ENCODE measurements around the gene TM9SF2. TPM values are rescaled to one million over a fixed set of nuclear protein-coding genes. Genes with fewer than 3 reads are reported as not detected.

Gene TM9SF2
- total and polyA plus RNA-seq, 9 donors: 57.7 to 122 (median 70.6) TPM

DNA sequence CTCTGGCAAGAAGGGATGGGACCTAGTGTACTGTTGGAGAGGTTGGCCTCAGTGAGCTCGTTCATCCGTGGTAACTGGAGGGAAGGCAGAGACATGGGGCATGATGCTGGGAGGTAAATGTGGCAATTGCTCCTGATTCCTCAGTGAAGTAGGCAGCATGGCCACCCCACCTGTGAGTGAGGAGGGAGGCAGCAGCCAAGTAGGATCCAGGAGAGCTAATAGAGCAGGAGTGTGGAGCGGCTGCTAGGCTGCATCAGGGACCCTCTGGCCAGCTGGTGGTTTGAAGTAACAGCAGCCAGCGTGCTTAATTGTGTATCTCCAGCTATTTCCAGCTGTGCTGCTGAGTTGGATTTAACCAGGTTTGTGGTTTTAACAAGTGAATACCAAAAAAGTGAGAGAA lies 24.7 kb downstream of the TM9SF2 start:
- no peak overlapping the region for H3K4me3 ChIP-seq
- intact Hi-C loops (cut with DNase I): no loop called here
- no peak for TF ChIP-seq POLR2A (IDR thresholded peaks at IDR 0.05)
- TF ChIP-seq, protein P1, sequence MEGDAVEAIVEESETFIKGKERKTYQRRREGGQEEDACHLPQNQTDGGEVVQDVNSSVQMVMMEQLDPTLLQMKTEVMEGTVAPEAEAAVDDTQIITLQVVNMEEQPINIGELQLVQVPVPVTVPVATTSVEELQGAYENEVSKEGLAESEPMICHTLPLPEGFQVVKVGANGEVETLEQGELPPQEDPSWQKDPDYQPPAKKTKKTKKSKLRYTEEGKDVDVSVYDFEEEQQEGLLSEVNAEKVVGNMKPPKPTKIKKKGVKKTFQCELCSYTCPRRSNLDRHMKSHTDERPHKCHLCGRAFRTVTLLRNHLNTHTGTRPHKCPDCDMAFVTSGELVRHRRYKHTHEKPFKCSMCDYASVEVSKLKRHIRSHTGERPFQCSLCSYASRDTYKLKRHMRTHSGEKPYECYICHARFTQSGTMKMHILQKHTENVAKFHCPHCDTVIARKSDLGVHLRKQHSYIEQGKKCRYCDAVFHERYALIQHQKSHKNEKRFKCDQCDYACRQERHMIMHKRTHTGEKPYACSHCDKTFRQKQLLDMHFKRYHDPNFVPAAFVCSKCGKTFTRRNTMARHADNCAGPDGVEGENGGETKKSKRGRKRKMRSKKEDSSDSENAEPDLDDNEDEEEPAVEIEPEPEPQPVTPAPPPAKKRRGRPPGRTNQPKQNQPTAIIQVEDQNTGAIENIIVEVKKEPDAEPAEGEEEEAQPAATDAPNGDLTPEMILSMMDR (IDR thresholded peaks at IDR 0.05): no peak
- no peak for TF ChIP-seq EP300 (IDR thresholded peaks at IDR 0.05)
- no peaks in the 10 kb centered on the region for H3K27me3 ChIP-seq
- no peaks in the 10 kb centered on the region for H3K36me3 ChIP-seq
- DNase-seq: no peak
- WGBS, 3 donors: 73 to 93% (median 90%) methylated on average over 4 of the region's 4 CpGs
- H3K9me3 ChIP-seq: no peaks in the 10 kb centered on the region
- no peaks in the 10 kb centered on the region for H3K4me1 ChIP-seq (ENCODE audit: insufficient read depth)
- H3K27ac ChIP-seq: no peak overlapping the region

DNA sequence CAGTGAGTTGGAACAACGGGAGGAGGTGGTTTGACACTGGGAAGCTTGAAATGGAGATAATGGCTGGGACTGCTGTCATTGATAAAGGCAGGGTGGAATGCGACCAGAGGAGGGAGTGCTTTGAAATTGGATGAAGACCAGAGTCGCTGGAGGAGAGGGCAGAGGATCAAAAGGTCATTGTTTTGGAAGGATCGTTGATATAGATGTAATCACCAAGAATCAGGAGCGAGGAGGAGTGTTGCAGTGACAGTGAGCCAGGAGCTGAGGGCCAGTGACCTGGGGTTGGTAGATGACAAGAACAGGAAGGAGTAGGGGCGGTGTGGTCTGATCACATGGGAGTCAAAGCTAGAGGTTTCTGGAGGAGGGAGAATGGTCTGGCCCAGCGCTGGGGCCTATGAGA lies 25.3 kb downstream of the TM9SF2 start:
- Histone ChIP-seq H3K27ac (no peak overlapping the region), H3K9me3 (no peaks in the 10 kb centered on the region), H3K36me3 (no peaks in the 10 kb centered on the region), H3K27me3 (no peaks in the 10 kb centered on the region), H3K4me1 (ENCODE audit: insufficient read depth) (no peaks in the 10 kb centered on the region), H3K4me3 (no peak overlapping the region)
- DNase-seq: no peak
- WGBS, 3 donors: 77 to 81% (median 80%) methylated on average over 7 of the region's 7 CpGs
- intact Hi-C loops (cut with DNase I): no loop called here
- TF ChIP-seq, protein P1 (IDR thresholded peaks at IDR 0.05): no peak
- TF ChIP-seq EP300 (IDR thresholded peaks at IDR 0.05) (no peak), POLR2A (IDR thresholded peaks at IDR 0.05) (no peak)

DNA sequence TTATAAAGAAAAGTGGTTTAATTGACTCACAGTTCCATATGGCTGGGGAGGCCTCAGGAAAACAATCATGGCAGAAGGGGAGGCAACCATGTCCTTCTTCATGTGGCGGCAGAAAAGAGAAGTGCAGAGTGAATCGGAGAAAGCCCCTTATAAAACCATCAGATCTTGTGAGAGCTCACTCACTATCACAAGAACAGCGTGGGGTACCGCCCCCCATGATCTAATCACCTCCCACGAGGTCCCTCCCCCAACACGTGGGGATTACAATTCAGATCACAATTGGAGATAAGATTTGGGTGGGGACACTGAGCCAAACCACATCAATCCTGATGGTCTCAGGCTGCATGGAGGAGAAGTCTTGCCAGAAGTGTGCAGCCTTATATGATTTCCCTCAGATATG lies 26.0 kb downstream of the TM9SF2 start:
- 77 to 81% (median 78%) methylated on average over 6 of the region's 6 CpGs for WGBS, 3 donors
- no peak for DNase-seq
- Histone ChIP-seq H3K4me1 (ENCODE audit: insufficient read depth) (no peaks in the 10 kb centered on the region), H3K4me3 (no peak overlapping the region), H3K36me3 (no peaks in the 10 kb centered on the region), H3K27me3 (no peaks in the 10 kb centered on the region), H3K9me3 (no peaks in the 10 kb centered on the region), H3K27ac (no peak overlapping the region)
- TF ChIP-seq, protein P1 (IDR thresholded peaks at IDR 0.05): no peak
- intact Hi-C loops (cut with DNase I): no loop called here

DNA sequence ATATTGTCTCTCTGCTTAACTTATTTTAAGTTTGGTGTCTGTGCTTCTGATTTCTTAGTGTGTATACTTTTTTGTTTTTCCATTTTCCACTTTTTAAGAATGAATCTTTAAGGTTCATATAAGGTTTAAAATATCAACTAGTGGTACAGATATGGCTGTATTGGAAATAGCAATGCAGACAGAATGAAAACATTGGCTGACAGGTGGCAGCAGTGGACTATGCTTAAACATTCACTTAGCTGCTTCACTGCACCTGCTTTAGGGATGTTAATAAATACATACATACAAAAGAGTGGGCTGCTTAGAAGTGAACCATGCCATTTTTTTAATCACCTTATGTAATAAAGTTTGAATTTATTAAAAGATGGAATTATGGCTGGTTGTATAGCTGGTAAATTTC lies 27.3 kb downstream of the TM9SF2 start:
- Histone ChIP-seq H3K27ac (no peak overlapping the region), H3K9me3 (no peaks in the 10 kb centered on the region), H3K4me1 (ENCODE audit: insufficient read depth) (no peaks in the 10 kb centered on the region), H3K36me3 (no peaks in the 10 kb centered on the region), H3K4me3 (no peak overlapping the region), H3K27me3 (no peaks in the 10 kb centered on the region)
- TF ChIP-seq POLR2A (IDR thresholded peaks at IDR 0.05) (no peak), EP300 (IDR thresholded peaks at IDR 0.05) (no peak)
- TF ChIP-seq, protein P1 (IDR thresholded peaks at IDR 0.05): no peak
- intact Hi-C loops (cut with DNase I): no loop called here
- no peak for DNase-seq

DNA sequence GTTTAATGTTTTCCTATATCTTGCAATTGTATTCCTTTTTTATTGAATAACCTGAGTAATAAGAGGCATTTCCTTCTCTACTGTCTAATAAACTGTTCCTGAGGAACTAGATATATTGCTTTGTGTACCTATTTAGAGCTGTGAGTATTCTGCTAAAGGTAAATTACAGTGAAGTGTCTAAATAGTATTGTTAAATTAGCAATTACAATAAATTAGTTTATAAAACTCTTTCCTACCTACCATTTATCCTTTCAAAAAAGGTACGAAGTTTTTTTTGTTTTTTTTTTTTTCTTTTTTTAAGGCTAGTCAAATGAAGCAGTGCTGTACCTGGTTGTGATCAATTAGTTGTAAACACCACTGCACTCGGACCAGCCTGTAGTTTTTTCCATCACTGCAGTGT lies 34.8 kb downstream of the TM9SF2 start:
- no peaks in the 10 kb centered on the region for H3K27me3 ChIP-seq
- H3K4me1 ChIP-seq (ENCODE audit: insufficient read depth): no peaks in the 10 kb centered on the region
- no peaks in the 10 kb centered on the region for H3K9me3 ChIP-seq
- no peak for DNase-seq
- intact Hi-C loops (cut with DNase I): no loop called here
- H3K27ac ChIP-seq: no peak overlapping the region
- TF ChIP-seq, protein P1 (IDR thresholded peaks at IDR 0.05): no peak
- no peak for TF ChIP-seq POLR2A (IDR thresholded peaks at IDR 0.05)
- no peak for TF ChIP-seq EP300 (IDR thresholded peaks at IDR 0.05)
- WGBS, 3 donors: 79% methylated on average over 2 of the region's 2 CpGs
- H3K36me3 ChIP-seq: no peaks in the 10 kb centered on the region
- H3K4me3 ChIP-seq: no peak overlapping the region
